DMS 273 (cell line): ENCODE measurements around the gene BIRC2.

Source experiments
- DNase-seq: peaks from one replicate; lab custom pipeline; 2025; ENCODE audit not compliant: unreplicated experiment; lab: John Stamatoyannopoulos, UW

BIRC2 gene

DNA sequence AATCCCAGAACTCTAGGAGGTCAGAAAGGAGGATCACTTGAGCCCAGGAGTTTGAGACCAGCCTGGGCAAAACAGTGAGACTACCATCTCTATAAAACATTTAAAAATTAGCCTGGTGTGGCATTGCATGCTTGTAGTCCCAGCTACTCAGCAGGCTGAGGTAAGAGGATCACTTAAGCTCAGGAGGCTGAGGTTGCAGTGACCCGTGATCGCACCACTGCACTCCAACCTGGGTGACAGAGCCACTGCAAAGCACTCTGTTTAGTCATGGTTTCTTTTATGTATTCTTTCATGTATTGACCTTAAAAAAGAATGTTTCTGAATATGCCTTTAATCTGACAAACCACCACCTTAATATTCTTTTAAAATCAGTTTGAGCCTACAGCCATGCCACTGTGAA lies 52.2 kb downstream of the BIRC2 start:
- no peak for DNase-seq

DNA sequence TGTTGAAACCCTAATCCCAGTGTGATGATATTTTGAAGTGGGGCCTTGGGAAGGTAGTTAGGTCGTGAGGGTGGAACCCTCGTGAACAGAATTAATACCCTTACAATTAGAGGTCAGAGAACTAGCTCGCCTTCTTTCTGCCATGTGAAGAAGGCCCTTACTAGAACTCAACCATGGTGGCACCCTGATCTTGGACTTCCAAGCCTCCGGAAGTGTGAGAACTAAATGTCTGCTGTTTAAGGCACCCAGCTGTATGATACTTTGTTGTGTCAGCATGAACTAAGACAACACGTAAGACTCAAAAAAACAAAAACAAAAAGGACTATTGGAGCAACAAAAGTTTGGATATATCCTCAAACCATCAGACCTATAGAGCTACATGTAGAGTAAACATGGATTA lies 53.6 kb downstream of the BIRC2 start:
- no peak for DNase-seq

DNA sequence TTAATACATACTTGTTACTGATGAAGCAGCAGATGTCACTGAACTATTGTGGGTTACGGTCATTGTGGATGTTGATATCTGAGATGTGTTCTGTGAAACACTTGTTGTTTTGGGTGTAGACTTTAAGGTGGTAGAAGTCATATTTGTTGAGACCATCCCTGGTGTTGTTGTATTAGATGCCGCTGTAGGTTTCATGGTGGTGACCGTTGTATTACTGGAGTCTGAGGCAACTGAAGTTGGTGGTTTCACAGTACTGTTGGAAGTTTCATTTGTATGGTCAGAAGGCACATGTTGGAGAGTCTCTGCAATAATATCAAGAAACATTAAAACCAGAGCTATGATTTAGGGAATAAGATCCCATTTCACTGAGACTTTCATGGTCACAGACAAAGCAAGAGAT lies 54.9 kb downstream of the BIRC2 start:
- DNase-seq: no peak

DNA sequence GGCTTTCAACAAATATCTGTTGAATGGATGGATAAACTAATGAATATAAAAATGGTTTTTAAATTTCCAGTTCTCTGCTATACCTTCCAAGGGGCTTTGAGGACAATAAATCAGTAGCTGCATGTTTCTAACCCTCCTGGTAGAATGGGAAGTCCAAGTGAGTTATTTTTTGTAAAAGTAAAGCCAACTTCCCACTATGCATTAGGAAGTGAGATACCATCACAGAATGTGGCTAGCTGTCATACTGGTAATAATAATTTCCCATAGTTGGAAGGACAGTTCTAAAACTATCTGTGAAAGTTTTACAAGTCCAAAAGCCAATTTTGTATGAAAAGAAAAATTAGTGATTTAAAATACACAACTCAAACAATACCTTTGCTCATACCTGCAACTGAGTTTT lies 55.5 kb downstream of the BIRC2 start:
- no peak for DNase-seq

DNA sequence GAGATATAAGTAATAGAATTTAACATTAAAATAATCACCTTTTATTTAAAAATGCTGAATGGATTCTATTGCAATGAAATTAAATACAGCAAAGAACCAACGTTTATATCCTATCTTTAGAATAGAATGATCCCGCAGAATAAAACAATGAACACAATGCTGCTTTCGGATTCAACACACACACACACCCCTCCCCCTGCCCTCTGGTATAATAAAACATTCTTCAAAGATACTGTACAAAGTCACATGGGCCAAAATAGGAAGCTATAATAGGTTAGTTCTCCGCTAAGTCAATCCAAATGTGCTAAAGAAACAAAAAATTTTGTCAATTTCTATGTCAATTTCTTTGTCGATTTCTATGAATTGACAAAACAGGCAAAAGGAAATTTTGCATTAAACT lies 58.5 kb downstream of the BIRC2 start:
- DNase-seq: no peak

DNA sequence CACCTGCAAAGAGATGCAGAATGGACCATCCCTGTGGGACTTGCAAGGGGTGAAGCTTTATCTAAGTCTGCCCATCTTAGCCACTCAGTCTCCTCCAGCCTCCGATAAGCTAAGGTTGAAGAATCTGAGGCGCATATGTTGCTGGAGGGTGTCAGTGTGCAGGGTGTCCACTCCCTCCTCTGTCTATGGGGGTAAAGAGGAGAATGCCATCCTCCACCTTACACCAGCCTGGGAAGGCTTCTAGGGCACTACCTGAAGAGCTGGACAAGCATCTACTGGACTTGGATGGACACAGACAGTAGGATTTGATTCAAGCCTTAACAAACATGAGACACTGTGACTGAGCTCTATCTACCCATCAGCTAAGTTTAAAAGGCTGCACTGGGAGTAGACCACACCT lies 59.1 kb downstream of the BIRC2 start:
- DNase-seq: no peak

DNA sequence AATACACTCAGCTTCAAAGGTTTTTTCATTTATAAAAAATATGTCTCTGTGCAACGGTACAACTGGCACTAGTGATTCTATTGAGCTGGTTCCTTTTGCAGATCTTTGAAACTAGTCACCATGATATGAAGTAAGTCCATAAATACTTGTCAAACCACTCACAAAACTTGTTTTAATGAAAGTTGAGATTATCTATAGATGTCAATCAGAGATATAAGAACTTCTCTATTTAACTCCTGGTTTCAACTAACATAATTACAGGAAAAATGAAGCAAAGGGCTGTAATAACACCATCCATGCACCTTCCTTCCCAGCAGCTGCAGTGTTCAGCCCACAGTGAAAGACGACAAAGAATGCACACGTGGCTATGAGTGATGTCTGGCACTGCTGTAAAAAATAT lies 60.9 kb downstream of the BIRC2 start:
- DNase-seq: no peak

DNA sequence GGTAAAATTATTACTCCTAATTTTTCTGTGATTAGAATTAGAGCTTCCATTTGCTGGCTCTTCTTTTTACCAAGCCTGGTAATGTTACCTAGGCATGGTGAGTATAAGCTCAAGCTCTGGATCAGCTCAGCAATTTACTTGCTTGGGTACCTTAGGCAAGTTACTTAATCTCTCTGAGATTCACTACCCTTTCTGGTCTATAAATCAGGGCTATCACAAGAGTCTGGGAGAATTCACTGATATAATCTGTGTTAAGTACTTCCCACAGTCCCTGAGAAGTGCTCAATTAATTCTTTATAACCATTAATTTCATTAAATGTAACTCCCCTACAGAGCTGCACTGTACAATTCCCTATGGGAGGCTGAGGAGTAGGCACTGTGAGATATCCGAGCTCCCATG lies 61.3 kb downstream of the BIRC2 start:
- DNase-seq: no peak

DNA sequence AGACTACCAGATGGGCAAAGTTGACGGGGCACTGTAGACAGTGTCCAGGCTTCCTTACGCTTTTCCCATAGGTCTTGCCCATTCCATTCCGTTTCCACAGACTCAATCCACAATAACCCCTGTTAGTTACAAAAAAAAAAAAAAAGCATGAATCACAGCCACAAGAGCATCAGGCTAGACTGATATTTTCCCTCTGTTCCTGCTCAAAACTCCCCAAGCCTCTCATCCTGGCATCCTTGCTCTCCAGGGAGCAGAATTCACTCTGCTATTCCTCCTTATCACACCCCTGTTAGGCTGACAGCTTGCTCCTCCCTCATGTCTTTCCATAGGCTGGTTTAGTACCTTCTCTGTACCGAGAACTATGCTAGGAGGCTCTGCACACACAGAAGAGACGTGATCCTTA lies 63.4 kb downstream of the BIRC2 start:
- DNase-seq: no peak

DNA sequence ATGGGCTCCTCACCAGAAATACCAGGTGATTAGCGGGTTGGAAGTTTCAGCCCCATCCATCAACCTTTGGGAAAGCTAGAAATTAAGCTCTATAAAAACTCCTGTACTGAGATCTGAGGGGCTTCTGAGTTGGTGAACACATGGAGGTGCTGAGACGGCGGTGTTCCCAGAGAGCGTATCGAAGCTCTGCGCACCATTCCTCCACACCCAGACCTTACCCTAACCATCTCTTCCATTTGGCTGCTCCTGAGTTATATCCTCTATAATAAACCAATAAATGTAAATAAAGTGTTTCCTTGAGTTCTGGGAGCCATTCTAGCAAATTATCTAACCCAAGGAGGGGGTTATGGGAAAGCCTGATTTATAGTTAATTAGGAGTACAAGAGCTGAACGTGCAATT lies 64.1 kb downstream of the BIRC2 start:
- DNase-seq: no peak

DNA sequence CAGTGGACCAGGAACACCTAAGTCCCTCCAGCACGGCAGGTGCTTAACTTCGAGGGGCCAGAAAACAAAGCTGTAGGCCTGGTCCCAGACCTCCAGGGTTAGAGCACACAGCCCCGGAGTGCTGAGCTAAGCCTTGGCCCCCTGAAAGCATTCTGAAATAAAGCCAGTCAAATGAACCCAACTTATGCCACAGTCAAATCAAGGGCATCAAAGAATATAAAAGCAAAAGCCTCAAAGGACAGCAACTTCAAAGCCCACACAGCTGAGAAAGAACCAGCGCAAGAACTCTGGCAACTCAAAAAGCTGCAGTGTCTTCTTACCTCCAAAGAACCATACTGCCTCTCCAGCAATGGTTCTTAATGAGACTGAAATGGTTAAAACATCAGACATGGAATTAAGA lies 66.5 kb downstream of the BIRC2 start:
- DNase-seq: no peak

DNA sequence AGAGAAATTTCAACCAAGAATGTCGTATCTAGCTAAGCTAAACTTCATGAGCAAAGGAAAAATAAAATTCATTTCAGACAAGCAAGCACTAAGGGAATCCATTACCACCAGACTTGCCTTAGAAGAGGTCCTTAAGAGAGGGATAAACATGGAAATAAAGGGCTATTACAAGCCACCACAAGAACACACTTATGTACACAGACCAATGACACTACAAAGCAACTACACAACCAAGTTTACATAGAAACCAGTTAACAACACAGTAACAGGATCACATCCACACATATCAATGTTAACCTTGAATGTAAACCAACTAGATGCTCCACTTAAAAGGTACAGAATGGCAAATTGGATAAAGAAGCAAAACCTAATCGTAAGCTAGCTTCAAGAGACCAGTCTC lies 67.5 kb downstream of the BIRC2 start:
- no peak for DNase-seq

DNA sequence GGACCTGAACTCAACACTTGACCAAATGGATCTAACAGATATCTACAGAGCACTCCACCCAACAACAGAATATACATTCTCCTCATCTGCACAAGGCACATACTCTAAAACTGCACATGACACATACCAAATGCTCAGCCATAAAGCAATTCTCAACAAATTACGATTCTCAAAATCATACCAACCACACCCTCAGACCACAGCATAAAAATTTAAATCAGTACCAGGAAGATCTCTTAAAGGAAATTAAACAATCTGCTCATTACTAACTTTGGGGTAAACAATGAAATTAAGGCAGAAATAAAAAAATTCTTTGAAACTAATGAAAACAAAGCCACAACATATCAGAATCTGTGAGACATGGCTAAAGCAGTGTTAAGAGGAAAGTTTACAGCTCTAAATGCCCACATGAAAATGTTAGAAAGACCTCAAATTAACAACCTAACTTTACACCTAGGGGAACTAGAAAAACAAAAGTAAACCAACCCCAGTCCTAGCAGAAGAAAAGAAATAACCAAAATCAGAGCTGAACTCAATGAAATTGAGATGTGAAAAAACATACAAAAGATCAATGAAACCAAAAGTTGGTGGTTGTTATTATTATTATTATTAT lies 68.4 kb downstream of the BIRC2 start:
- DNase-seq: no peak

DNA sequence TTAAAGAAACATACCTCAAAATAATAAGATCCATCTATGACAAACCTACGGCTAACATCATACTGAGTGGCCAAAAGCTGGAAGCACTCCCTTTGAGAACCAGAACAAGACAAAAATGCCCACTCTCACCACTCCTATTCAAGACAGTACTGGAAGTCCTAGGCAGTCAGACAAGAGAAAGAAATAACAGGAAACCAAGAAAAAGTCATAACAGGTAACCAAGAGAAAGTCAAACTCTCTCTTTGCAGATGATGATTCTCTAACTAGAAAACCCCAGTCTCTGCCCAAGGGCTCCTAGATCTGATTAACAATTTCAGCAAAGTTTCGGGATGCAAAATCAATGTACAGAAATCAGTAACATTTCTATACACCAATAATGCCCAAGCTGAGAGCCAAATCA lies 70.0 kb downstream of the BIRC2 start:
- no peak for DNase-seq

DNA sequence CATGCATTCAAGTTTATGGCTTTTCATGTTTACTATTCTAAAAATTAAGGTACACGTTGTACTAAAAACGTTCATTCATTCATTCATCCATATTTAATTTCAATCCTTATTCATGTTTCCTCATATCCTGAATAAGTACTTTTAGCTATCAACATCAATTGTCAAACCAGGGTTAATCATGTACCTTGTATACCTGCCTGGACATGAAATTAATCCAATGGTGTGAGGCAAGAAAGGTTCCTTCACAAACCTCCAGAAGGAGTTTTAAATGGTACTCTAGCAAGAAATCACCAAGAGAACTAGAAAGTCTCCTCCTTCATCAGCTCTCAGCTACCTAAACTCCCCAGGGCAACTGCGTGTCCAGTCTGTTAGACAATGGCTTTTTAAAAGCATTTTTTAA lies 72.2 kb downstream of the BIRC2 start:
- DNase-seq: no peak

DNA sequence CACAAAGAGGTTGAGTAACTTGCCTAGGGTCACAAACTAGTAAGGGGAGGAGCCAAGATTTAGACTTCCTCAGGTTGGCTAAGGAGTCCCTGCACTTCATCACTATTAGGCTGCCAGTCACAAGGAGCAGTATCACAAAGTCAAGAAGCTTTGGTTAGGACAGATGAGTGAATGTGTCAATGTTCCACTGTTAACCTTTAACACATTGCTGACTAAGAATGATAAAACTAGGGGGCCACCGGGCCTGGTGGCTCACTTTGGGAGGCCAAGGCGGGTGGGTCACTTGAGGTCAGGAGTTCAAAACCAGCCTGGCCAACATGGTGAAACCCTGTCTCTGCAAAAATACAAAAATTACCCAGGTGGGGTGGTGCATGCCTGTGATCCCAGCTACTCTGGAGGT lies 73.5 kb downstream of the BIRC2 start:
- DNase-seq: no peak

DNA sequence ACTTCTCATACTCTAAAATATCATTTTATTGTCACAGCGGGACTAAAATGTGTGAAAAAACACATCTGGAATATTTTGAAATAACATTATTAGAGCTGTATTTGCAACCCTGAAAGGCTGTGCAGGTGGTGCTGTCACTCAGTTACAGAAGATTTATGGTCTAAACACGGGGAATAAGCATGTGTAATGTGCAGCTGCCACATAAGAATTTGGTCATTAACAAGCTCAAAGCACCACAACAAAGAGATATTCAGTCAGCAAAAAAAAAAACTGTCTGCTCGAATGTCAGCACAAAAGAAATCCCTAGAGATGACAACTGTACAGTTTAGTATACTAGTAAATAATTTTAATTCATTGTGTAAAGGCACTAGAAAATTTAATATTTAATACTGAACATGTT lies 74.2 kb downstream of the BIRC2 start:
- DNase-seq: peak; percentile 42

DNA sequence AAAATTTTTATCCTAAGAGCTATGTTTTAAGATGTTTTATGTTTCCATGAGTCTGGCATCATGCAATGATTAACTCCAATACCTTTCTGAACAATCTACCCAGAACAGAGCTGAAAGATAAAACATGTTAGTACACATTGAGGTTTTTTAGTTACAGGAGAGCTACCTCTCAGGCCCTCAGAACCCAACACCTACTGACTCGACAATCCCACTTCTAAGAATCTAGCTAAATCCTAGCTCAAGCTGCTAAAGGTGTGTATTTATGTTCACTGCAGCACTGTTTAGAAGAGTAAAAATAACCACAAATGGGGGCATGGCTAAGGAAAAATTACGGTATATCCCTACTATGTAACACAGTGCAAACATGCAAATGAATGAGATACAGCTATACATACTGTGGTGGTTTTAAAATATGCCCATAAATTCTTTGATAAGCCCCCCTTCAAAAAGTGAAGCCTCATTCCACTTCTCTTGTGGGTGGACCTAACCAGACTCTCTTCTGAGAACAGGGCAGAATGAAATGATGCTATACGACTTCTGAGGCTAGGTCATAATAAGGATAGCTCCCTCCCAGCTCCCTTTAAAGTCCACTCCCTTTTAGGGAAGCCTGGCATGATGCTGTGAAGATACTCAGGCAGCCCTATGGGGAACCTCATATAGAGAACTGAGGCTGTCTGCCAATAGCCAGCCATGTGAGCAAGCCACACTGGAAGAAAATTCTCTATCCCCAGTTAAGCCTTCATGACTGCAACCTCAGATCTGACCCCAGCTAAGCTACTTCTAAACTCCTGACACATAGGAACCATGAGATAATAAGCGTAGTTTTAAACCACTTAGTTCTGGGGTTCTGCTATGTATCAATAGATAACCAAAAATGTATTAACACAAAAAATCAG lies 76.1 kb downstream of the BIRC2 start:
- DNase-seq: no peak

DNA sequence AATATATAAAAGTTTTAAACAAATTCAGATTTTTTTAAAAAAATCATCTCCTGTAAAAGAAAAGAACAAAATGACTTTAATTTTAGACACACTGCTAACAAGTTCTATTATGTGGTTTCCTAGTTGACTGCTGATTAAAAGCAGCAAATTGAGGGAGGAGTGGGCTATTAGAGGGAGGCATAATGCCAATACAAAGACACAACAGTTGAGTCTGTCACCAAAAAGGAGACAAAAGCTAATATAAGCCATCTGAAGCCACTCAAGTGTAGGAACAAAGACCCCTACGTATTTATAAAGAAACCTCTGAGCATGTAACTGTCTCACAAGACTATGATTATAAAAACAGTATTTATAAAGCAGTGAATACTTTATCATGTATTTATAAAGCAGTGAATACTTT lies 76.9 kb downstream of the BIRC2 start:
- DNase-seq: no peak

DNA sequence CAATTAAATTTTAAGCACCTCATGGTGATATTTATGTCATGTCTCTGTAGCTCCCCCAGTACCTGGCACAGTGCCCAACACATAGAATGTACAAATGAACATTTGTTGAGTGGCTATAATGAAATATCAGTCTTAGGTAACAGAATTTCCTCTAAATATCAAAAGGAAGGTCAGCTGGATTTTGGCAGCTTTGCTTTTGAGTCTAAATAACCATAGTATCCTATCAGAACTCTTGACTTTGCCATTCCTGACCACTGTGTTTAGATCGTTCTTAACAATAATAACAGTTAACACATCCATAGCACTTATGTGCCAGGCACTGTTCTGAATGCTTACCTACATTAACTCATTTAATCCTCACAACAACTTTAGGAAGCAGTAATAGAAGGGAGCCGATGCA lies 79.0 kb downstream of the BIRC2 start:
- DNase-seq: peak; percentile 10

DNA sequence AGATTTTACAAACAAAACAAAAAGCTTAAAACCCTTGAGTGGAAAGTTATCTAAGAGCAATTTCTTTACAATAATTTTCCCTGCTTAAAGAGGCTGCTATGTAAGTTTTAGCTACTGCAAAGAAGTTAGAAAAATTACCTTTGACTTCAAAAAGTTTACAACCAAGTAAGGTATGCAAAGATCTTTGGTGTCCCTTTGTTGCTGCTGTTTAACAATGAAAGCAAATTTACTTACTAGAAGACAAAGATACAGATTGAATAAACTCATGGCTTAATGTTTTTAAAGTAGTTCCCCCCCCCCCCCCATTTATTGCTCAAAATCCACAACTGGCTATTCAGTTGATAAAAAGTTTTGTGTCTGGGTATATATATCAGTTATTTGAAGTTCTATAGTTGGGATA lies 79.6 kb downstream of the BIRC2 start:
- no peak for DNase-seq

DNA sequence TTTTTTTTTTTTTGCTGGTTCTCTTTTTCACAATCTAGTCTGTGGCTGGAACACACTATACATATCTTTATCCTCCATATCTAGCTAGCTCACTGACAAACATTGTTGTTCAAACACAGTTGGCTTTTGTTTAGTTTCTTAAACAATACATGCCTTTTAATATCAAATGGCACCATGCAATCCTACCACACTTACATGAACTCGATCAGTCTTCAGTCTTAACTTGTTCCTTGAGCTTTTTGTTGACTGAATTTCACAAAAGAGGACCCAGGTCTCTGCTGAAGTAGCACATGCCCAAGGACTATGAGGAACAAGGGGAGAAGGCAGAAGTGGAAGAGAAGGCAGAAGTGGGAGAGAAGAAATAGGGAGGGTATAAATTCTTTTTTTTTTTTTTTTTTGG lies 80.1 kb downstream of the BIRC2 start:
- DNase-seq: no peak
